GM21447 (cell line): Measurements from ENCODE around the gene NOD1.

Source experiments
- ATAC-seq: cut with Tn5 transposase; IDR thresholded peaks from one replicate; pipeline ENCODE4 v1.9.1; 2021; ENCODE audit not compliant: unreplicated experiment

Gene NOD1

DNA sequence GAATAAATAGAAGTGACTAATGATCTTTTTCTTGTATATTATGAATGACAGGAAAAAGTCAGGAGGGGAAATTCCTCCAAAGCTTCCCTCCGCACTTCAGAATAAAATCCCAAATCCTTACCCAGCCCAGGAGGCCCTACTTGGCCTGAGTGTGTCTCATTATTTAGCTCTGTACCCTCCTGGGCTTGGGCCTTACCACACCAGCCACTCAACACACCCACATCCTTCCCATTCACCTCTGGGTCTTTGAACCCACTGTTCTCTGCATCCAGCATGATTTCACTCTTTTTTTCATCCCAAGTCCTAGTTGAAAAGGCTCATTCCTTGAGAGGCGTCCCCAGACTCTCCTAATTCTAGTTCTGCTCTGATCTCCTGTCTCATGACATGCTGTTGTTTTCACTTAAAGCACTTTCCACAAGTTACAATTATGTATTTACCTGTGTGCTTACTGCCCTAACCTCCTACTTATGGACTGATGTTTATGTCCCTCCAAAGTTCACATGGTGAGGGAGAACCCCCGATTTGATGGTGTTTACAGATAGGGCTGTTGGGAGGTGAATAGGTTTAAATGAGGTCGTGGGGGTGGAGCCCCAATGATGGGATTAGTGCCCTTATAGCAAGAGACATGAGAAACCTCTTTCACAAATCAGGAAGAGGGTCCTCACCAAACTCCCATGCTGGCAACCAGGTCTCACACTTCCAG lies 6.4 kb downstream of the NOD1 start:
- ATAC-seq: no peak

DNA sequence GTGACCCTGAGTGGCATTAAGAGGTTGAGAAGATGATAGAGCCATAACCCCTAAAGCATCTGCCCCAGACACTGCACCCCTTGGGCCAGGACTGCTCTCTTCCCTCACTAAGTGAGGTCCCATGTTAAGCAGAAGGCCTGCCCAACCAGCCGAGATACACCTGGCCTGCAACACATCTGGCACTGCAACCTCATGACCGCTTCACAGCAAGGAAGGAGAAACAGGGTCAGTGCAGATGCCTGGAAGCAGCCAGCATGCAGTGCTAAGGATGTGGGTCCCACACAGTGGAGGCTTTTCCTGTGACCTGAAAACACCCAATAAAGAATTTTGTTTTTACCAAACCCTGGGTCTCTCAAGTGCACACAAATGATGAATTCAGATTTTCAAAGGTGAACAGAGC lies 7.4 kb downstream of the NOD1 start:
- ATAC-seq: no peak

DNA sequence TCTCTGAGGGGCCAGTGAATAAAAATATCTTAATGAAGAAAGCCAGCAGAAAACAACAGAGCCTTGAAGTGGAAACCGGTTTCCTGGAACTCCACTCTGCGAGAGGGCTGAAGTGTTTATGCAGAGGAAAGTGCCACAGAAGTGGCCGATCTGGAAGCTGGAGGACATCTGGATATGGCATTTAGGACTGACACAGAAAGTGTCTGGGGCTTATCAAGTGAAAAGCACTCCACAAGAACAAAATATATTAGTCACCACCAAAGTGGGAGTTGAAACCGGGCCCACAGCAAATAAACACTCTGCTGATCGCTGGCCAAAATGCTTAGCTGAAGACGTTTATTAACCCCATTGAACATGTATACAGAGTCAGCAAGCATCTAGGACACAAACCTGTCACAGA lies 7.8 kb downstream of the NOD1 start:
- ATAC-seq: no peak

DNA sequence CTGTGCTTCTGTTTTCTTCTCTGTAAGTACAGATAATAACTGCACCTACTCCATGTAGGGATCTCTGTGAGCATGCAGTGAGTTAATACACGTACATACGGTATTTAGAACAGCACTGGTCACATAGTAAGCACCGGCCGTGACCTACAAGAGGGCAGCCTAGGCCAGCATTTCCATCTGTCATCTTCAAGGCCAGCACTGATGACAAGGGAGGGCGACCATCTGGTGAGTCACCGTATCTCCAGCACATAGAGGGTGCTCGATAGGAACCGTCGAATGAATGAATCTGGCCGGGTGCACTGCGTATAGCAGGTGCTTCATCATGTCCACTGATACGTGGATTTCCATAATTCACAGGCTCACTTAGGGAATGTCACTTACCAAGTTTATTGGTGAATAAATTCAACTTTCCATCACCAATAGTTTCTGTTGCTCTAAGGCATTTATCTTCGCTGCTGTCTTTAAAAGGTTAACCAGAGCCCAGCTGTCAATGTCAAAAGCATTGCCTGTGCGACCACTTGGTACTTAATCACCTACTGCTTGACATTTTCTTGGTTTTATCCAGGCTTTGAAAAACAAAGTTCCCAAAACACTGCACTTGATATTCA lies 8.3 kb downstream of the NOD1 start:
- no peak for ATAC-seq

DNA sequence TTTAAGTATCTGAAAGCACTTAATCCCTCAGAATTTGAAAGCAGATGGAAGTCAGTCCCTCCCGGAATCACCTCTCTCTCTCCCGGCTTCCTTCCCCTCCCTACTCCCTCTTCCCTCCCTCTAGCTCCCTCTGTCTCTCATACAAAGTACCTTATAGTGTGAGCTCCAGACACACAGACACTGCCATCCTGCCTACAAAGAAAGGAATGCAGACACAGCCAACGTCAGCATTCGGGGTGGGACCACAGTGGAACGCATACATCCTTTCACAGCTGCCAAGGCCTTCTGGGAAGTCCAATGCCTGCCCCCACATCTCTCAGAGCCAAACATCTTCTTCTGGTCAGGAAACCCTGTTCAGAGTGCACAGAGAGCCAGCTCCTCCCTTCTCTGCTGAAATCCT lies 9.3 kb downstream of the NOD1 start:
- no peak for ATAC-seq

DNA sequence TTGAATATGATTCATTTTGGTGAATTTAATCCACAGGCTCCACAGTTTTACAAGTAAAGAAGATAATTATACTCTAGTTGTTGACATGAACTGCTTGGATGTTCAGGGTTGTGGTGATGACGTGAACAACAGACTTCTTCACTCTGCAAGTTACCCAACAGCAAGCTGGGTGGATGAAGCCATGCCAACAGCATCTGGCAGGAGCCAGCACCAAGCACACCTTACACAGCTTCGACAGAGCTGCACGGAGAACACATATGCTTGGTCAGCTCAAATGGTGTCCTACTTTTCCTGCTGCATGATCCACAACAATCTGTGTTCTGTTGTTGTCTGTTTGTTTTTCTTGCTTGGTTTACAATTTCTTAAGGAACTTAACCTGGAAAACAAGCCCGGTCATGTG lies 9.8 kb downstream of the NOD1 start:
- no peak for ATAC-seq

DNA sequence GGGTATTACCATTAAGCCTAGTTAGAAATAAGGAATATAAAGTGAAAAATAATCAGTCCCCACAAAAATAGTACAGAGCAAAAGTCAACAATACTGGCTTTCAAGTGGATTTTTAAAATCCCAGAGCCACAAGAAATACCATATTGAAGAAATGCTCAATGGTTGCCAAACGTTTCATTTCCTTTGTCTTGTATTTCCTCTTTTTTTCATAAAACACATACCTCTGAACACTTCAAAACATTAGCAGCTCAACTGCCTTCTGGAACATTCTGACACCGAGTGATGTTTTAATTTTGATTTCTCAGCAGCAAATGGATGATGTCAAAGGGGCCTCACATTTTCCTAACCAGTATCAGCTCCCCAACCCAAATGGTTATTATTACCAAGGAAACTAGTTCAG lies 10.5 kb downstream of the NOD1 start:
- ATAC-seq: no peak

DNA sequence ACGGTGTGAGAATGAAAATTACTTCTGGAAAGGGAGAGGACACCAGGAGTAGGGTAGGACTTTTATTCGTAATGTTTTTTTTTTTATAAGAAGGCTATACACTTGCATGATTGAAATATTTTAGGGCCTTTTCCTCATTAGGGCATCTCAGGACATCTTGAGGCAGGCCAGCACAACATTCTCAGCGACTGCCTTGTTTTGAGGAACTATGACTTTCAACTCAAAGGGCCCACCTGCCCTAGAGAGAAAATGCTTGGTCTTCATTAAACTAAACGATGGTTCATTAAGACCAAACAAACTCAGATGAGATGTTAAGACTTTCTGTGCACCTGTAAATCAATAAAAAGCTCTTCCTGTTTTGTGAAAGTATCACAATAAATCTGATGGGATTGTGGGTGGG lies 11.3 kb downstream of the NOD1 start:
- ATAC-seq: no peak

DNA sequence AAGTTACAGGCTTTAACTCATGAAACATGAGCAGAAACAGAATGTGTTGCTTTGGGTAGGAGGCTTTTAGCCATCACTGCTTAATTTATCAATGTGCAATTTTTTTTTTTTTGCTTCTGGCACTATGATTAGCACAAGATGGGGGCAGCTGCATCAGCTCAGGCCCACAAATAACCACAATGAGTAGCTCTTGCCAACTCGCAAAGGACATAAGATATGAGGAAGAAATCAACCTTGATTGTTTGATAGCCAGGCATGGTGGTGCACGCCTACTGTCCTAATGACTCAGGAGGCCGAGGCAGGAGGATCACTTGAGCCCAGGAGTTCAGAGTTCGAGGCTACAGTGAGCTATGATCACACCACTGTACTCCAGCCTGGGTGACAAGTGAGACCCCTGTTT lies 12.3 kb downstream of the NOD1 start:
- no peak for ATAC-seq

DNA sequence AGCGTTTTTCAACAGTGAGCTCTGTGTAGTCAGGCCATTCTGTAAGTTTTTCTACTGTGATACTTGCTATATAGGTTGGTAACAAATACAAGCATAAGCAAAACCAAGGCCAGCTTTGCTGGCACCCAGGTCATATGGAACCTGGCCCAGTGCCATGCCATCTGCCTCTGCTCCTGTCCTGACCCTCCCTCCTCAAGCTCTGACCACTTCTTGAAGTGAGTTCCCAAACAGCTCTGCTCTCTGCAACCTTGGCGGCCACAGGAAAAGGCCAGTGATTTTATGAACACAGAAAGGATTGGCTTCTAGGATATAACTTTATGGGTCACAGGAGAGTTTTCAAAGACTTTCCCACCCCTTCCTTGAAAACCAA lies 12.8 kb downstream of the NOD1 start:
- no peak for ATAC-seq

DNA sequence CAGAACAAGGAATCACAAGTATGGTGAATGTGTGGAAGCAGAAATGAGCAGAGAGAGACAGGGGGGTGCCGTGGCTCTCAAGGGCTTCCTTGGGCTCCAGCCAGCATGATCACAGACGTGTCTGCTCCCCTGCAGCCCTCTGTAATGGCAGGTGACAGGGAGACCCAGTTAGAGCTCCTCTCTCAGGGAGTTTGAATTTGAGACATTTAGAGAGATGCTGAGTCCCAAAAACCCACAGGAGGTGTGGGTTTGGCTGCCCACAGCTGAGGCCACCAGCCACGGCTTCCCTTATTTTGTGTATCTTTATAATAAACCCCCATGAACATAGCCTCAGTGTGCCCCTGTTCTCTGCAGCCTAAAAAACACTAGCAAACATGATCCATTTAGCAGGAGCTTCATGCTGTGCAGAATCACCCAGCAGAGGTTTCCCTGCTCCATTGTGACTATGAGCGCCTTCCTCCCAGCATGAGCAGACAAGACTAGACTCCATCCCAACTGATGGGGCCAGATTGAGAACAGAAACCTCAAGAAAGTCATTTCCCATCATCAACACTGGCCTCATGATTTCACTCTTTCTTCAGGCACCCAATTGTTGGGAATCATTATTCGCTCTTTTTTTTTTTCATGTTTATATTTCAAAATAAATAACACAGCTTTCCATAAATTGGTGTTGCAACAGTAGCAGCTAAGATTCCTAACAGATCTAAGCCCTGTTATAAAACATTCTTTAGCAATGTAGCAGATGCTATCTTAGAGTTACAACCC lies 13.4 kb downstream of the NOD1 start:
- ATAC-seq: no peak

DNA sequence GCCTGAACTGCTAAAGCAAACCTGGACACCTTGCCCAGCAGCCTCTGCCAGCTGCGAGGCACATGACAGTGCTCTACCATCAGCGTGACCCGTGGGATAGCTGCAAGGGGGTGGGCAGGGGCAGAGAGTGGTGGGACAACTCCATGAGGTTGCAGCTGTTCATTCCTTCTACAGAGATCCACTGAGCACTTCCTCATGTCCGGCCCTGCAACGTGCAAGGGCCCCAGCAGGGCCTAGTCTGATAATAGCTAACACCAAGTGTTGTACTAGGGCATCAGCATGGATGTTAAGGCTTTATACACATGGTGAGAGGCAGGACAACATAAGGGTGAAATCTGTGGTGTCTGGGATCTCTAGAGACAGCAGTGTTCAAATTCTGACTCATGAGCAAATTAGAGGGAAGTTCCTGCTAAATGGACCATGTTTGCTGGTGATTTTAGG lies 14.3 kb downstream of the NOD1 start:
- ATAC-seq: no peak

DNA sequence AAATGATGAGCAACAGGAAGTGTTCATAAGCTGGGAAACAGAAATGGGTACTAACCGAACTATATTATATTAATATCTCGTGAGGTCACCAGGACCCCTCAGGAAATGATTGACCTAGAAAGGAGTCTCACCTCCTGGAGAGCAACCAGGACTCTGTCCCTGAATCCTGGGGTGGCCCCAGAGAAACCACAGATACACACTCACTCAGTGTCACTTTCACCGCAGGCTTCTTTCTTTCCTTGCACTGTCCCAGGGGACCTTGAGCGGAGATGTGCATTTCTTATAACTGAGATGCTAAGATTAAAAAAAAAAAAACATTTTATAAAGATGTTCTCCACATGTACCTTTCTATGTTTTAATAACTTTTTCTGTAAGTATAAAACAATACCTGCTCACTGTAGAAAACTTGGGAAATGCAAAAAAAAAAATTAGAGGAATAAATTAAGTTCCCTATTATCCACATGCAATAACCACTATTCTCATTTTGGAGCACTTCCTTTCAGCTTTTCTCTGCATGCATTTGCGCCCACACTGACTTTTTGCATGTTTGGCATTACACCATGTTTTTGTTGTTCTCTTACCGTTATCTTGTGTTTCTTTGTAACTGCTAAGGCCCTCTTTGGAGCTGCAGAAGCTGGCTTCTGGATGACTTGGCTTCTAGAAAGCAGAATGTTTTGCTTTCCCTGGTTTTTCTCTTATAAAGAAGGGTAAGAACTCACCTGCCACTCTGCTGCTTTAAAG lies 15.0 kb downstream of the NOD1 start:
- ATAC-seq: peak; percentile 67

DNA sequence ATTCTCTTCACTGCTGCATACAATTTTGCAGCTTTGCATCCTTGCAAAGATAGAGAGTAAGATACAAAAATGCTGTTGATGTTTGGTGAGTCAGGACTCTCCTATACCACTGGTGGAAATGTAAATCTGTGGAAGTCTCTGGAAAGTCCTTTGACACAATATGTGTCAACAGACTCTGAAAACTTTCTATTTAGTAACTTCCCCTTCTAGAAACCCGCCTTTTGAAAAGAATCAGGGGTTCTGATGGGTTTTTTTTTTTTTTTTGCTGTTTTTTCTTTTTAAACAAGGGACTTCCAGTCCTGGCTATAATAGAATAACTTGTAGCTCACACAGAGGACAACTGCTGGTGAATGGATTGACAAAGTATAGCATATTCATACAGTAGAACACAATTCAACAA lies 16.4 kb downstream of the NOD1 start:
- ATAC-seq: no peak

DNA sequence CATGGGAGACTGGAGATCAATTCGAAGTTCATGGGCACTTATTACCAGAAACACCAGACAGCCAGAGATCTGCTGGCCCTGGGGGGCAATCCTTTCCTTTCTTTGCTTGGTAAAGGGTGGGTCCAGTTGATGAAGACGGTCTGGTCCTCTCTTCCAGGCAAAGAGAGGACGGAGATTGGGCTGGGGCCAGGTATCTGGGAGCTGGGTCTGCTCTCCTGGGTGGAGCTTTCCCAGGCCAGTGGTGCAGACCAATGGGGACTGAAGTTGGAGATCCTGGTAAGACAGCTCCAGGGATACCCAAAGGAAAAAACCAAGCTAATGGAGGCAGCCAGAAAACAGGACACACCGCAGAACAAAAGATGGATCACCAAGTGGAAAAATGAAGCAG lies 18.3 kb downstream of the NOD1 start:
- ATAC-seq: no peak

DNA sequence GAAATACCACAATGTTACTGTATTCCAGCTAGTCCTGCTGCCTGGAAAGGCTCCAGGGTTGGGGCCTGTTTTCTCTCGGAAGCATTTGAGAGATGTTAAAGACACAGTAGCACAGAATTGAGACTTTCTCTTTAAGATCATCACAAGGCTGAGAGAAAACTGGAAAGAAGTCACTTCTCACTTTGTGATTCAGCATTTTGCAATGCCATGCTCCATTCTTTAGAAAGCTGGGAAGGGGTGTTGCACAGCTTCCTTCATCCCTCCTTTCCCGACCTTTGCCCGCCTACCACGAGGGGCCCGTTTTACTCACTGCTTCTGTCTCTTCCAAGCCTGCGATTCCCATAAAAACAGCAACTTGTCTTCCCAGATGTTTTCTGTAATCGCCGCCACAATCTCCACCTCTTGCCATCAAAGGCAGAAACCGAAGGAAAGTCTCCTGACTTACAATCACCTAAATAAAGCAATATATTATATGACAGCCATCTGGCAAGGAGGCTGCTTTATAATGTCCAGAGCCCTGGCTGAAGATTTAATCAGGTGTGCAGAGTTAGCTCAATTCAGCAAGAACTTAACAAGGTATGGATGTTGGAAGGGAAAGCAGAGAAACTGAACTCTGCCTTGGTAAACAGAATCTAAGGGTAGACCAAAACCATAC lies 18.9 kb downstream of the NOD1 start:
- no peak for ATAC-seq

DNA sequence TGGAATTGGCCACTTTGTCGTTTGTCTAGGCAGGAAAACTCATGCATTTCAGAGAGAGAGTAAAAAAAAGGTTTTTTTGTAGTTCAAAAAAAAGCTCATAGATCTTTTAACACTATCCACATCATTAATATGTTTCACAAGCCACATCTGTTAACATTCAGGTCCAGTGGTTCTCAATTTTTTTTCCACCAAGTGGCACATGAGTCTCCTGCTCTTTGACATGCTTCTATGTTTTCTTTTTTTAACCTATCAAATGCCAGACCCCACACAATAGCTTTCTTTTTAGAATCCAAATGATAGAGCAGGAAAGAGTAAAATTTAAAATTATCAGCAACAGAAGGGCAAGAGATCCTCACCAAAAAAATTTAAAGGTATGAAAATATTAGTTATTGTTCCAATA lies 20.3 kb downstream of the NOD1 start:
- no peak for ATAC-seq

DNA sequence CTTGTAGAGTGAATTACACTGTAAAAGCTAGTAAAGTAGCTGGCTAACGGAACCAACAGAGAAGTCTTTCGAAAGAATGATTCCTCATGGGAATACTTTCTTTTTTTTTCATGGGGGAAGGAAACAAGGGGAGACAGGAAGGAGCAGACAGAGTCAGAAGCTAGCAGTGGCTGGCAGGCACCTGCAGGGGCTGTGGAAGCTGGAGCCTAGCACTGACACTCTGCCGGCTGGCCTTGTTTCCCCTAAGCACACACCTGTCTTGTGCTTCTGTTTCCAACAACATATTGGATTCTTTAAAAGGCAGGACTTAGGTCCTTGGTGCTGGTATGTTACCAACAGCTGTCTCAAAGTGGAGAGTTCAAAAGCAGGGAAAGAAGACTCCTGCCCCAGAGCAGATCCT lies 24.7 kb downstream of the NOD1 start:
- ATAC-seq: no peak

DNA sequence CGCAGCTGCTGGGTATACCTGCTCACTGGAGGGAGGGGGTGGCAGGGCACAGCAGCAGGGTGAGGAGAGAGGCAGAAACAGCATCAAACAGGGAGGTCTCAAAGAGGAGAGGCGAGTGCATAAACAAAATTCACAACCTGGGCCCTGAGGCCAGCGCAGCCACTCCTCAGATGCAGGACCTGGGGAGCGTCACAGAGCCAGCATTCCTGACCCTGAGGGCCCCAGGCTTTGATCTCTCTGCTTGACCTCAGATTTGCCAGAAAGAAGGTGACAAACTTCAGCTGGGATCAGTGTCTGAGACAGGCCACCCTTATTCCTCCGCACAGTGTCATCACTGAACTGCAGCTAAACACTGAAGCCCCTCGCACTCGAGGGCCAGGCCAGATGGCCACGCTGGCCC lies 25.6 kb downstream of the NOD1 start:
- no peak for ATAC-seq

DNA sequence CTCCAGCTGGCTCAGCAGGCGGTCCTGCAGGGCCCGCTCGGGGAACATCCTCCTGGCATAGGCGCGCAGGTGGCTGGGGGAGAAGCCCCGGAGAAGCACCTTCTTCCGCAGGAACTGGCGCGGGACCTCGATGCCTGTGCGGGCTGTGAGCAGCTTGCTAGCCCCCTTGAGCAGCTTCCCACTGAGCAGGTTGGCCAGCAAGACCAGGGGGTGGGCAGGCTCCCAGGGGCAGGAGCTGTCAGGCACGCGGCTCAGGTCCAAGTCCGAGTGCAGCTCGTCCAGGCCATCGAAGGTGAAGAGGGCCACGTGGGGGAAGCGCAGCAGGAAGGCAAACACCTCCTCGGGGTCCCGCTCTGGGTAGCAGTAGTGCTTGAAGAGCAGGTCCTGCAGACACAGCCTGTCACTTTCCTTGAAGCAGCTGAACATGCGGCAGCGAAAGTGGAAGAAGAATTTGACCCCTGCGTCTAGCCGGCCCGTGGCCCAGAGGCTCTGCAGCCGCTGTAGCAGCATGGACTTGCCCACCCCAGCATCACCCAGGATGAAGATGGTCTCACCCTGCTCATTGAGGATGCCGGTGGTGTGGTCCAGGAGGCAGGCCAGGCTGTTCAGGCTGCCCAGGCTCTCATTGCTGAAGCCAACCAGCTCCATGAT lies 26.2 kb downstream of the NOD1 start:
- no peak for ATAC-seq
